ENCODE data around the gene RAD51B.
"Not testable (repeated sequence)": the region's sequence is repeated elsewhere in the genome, so short reads cannot be mapped to it uniquely, and the experiment has no call there.

Gene RAD51B

GRCh38 chr14:68219407-68219806 is 399.8 kb downstream of the RAD51B start:
- no peak for DNase-seq

GRCh38 chr14:68221046-68221445 is 401.5 kb downstream of the RAD51B start:
- DNase-seq, result not testable (repeated sequence)

GRCh38 chr14:68222154-68222553 is 402.6 kb downstream of the RAD51B start:
- no peak for DNase-seq

- no peak for DNase-seq
Measured at GRCh38 chr14:68222726-68223125, 403.1 kb downstream of the RAD51B start.

GRCh38 chr14:68223631-68224030 is 404.1 kb downstream of the RAD51B start:
- no peak for DNase-seq

- DNase-seq, result no peak
Measured at GRCh38 chr14:68225321-68225720, 405.7 kb downstream of the RAD51B start.

GRCh38 chr14:68226523-68226922 is 406.9 kb downstream of the RAD51B start:
- DNase-seq, result no peak

GRCh38 chr14:68228656-68229055 is 409.1 kb downstream of the RAD51B start:
- no peak for DNase-seq

- no peak for DNase-seq
Measured at GRCh38 chr14:68229423-68230100, 410.0 kb downstream of the RAD51B start.

- no peak for DNase-seq
Measured at GRCh38 chr14:68230202-68230949, 410.8 kb downstream of the RAD51B start.

- no peak for DNase-seq
Measured at GRCh38 chr14:68230950-68231717, 411.6 kb downstream of the RAD51B start.

- no peak for DNase-seq
Measured at GRCh38 chr14:68231898-68232297, 412.3 kb downstream of the RAD51B start.

- no peak for DNase-seq
Measured at GRCh38 chr14:68232300-68233055, 412.9 kb downstream of the RAD51B start.

GRCh38 chr14:68233101-68233784 is 413.7 kb downstream of the RAD51B start:
- no peak for DNase-seq

GRCh38 chr14:68234101-68234905 is 414.7 kb downstream of the RAD51B start:
- DNase-seq, result peak; percentile 49

- no peak for DNase-seq
Measured at GRCh38 chr14:68235011-68235410, 415.4 kb downstream of the RAD51B start.

GRCh38 chr14:68236582-68237458 is 417.2 kb downstream of the RAD51B start:
- DNase-seq, result no peak

- DNase-seq, result no peak
Measured at GRCh38 chr14:68238551-68238950, 419.0 kb downstream of the RAD51B start.

- DNase-seq, result no peak
Measured at GRCh38 chr14:68238976-68239375, 419.4 kb downstream of the RAD51B start.

GRCh38 chr14:68239988-68240771 is 420.6 kb downstream of the RAD51B start:
- DNase-seq, result no peak

Measured in NCI-H510A (cell line).